Tibial artery (tissue), 4 donors: ENCODE results near the gene CD164L2.

ENCODE experiments used
- DNase-seq, 2 donors: peaks; one replicate each; pipeline ENCODE4 v3.0.0-alpha.2; 2019
- H3K27ac ChIP-seq, 2 donors: fragments of 200-600 bp; sonication (generic) in 1 of 2; 1 replicate in 1 of 2; 2 replicates in 1 of 2; pipeline ENCODE4 v1.5.1; 2018 to 2019; ENCODE audit warnings: mild to moderate bottlenecking in 1 of 2
- H3K27me3 ChIP-seq, 2 donors: fragments of 200-600 bp; sonication (generic) in 1 of 2; one replicate each; pipeline versions ENCODE4 v1.5.1 to v1.6.0; 2016 to 2019
- H3K36me3 ChIP-seq, 3 donors: fragments of 200-600 bp; sonication (generic) in 2 of 3; one replicate each; pipeline ENCODE4 v1.5.1; 2016 to 2019; ENCODE audit warnings: mild to moderate bottlenecking in 2 of 3
- H3K4me1 ChIP-seq, 4 donors: fragments of 200-600 bp; sonication (generic) in 2 of 4; 1 replicate in 3 of 4; 2 replicates in 1 of 4; pipeline ENCODE4 v1.5.1; 2016 to 2019
- H3K4me3 ChIP-seq, 2 donors: fragments of 200-600 bp; sonication (generic) in 1 of 2; 1 replicate in 1 of 2; 2 replicates in 1 of 2; pipeline ENCODE4 v1.5.1; 2018 to 2019; ENCODE audit warnings: mild to moderate bottlenecking in 2 of 2
- H3K9me3 ChIP-seq, 3 donors: fragments of 200-600 bp; sonication (generic) in 1 of 3; one replicate each; pipeline ENCODE4 v1.5.1; 2016 to 2019
- intact Hi-C: fragments of 100-400 bp; cut with DNase I; formaldehyde crosslinking; loops from one replicate; pipeline ENCODE4 v1.15.0; 2023; ENCODE audit warnings: low total_unique reads
- TF ChIP-seq, protein P1 (sequence below), 2 experiments: fragments of 200-600 bp in 1 of 2; fragments of 450-650 bp in 1 of 2; IDR thresholded peaks; one replicate each; pipeline ENCODE4 v1.5.1; 2017 to 2019; ENCODE audit warnings: antibody characterized with exemption in 2 of 2, mild to moderate bottlenecking in 1 of 2, moderate library complexity in 1 of 2

The CD164L2 gene

GRCh38 chr1:27400082-27400962 is 17.2 kb upstream of the CD164L2 start:
- no peak for DNase-seq
- H3K36me3 ChIP-seq, result peaks cover 0 to 4% (median 0%) of the 10 kb centered on the region in 3 donors
- peaks cover 0 to 62% (median 33%) of the 10 kb centered on the region in 4 donors for H3K4me1 ChIP-seq
- no peak overlapping the region for H3K27ac ChIP-seq
- no peaks in the 10 kb centered on the region for H3K9me3 ChIP-seq
- intact Hi-C loops, result no loop called here
- H3K27me3 ChIP-seq, result peaks cover 0 to 7% of the 10 kb centered on the region in 2 donors
- TF ChIP-seq, protein P1, sequence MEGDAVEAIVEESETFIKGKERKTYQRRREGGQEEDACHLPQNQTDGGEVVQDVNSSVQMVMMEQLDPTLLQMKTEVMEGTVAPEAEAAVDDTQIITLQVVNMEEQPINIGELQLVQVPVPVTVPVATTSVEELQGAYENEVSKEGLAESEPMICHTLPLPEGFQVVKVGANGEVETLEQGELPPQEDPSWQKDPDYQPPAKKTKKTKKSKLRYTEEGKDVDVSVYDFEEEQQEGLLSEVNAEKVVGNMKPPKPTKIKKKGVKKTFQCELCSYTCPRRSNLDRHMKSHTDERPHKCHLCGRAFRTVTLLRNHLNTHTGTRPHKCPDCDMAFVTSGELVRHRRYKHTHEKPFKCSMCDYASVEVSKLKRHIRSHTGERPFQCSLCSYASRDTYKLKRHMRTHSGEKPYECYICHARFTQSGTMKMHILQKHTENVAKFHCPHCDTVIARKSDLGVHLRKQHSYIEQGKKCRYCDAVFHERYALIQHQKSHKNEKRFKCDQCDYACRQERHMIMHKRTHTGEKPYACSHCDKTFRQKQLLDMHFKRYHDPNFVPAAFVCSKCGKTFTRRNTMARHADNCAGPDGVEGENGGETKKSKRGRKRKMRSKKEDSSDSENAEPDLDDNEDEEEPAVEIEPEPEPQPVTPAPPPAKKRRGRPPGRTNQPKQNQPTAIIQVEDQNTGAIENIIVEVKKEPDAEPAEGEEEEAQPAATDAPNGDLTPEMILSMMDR (IDR thresholded peaks at IDR 0.05), result no peak
- no peak overlapping the region for H3K4me3 ChIP-seq

DNA sequence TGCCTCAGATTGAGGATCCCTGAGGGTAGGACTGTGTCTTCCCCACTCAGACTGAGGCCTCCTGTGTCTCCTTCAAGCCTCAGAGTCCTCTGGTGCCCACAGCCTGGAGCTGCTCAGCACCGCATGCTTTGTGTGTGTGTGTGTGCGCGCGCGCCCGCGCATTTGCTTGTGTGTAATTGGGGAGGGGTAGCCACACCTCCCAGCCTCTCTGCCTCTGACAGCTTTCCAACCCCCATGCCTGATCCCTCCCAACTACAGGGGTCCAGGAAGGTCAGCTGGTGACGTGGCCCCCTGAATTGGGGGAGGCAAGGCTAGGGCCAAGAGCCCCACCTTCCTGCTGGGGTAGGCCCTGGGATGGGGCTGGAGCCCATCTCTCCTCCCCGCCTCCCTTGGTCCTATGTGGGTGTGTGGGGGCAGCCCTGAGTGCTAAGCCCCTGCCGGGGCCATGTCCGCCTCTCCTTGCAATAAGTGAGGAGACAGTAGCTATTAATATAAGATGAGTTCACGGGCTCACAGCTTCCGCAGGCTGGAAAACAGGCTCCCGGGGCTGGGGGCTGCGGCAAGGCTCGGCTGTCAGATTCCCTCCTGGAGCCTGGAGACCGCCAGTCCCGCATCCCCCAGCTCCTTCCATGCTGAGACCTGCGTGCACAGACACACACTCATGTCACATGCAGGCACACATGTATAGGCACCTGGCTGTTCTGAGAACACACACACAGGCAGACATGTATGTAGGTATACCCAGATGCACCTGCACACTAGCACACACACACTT is 16.3 kb upstream of the CD164L2 start:
- Histone ChIP-seq H3K9me3 (no peaks in the 10 kb centered on the region), H3K36me3 (no peaks in the 10 kb centered on the region), H3K27ac (no peak overlapping the region), H3K27me3 (peaks cover 0 to 7% of the 10 kb centered on the region in 2 donors), H3K4me3 (no peak overlapping the region), H3K4me1 (peaks cover 0 to 55% (median 27%) of the 10 kb centered on the region in 4 donors)
- no peak for DNase-seq
- TF ChIP-seq, protein P1 (IDR thresholded peaks at IDR 0.05), result no peak
- intact Hi-C loops, result loop anchor here (10.0 kb wide), 1 partner anchor 265 kb away; no protein-coding TSS in a partner anchor

GRCh38 chr1:27398405-27399149 is 15.4 kb upstream of the CD164L2 start:
- peaks cover 0 to 7% of the 10 kb centered on the region in 2 donors for H3K27me3 ChIP-seq
- no peaks in the 10 kb centered on the region for H3K9me3 ChIP-seq
- intact Hi-C loops, result loop anchor here (10.0 kb wide), 1 partner anchor 266 kb away; no protein-coding TSS in a partner anchor
- TF ChIP-seq, protein P1 (IDR thresholded peaks at IDR 0.05), result no peak
- peaks cover 0 to 48% (median 20%) of the 10 kb centered on the region in 4 donors for H3K4me1 ChIP-seq
- no peaks in the 10 kb centered on the region for H3K36me3 ChIP-seq
- no peak overlapping the region for H3K4me3 ChIP-seq
- no peak for DNase-seq
- H3K27ac ChIP-seq, result no peak overlapping the region

GRCh38 chr1:27397749-27398148 is 14.6 kb upstream of the CD164L2 start:
- Histone ChIP-seq H3K36me3 (no peaks in the 10 kb centered on the region), H3K27me3 (peaks cover 0 to 7% of the 10 kb centered on the region in 2 donors), H3K27ac (no peak overlapping the region), H3K4me1 (peaks cover 0 to 43% (median 14%) of the 10 kb centered on the region in 4 donors), H3K4me3 (no peak overlapping the region), H3K9me3 (no peaks in the 10 kb centered on the region)
- TF ChIP-seq, protein P1 (IDR thresholded peaks at IDR 0.05), result no peak
- DNase-seq, result no peak
- intact Hi-C loops, result loop anchor here (10.0 kb wide), 1 partner anchor 267 kb away; no protein-coding TSS in a partner anchor

DNA sequence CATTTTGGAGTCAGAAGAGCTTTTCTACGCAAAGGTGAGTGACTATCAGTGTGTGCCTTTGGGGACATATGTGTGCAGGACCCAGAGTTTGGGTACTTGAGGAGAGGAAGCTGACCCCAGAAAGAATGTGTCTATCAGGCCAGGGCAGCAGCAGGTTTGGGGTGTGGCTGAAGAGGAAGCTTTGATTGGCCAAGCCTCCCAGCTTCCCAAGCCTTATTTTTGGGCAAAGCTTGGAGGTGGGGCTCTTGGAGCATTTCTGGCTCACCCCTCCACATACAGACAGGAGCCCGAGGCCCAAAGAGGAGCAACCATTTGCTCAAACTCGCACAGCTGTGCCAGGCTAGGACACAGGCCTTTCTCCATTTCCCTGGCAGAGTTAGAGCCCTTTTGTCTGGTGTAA is 14.0 kb upstream of the CD164L2 start:
- intact Hi-C loops, result loop anchor here (10.0 kb wide), 1 partner anchor 268 kb away; no protein-coding TSS in a partner anchor
- Histone ChIP-seq H3K9me3 (no peaks in the 10 kb centered on the region), H3K27ac (no peak overlapping the region), H3K4me1 (peaks cover 0 to 43% (median 14%) of the 10 kb centered on the region in 4 donors), H3K4me3 (no peak overlapping the region), H3K36me3 (no peaks in the 10 kb centered on the region), H3K27me3 (peaks cover 0 to 7% of the 10 kb centered on the region in 2 donors)
- TF ChIP-seq, protein P1 (IDR thresholded peaks at IDR 0.05), result no peak
- DNase-seq, result no peak
